ENCODE measurements around the gene HPCAL1. TPM values are rescaled to one million over a fixed set of nuclear protein-coding genes. Genes with fewer than 3 reads are reported as not detected.
A peak's percentile ranks its signal among the peaks of the same experiment; 100 is the strongest.

The HPCAL1 gene
- total and polyA plus RNA-seq, 8 donors = 58.1 to 108 (median 72.1) TPM

DNA sequence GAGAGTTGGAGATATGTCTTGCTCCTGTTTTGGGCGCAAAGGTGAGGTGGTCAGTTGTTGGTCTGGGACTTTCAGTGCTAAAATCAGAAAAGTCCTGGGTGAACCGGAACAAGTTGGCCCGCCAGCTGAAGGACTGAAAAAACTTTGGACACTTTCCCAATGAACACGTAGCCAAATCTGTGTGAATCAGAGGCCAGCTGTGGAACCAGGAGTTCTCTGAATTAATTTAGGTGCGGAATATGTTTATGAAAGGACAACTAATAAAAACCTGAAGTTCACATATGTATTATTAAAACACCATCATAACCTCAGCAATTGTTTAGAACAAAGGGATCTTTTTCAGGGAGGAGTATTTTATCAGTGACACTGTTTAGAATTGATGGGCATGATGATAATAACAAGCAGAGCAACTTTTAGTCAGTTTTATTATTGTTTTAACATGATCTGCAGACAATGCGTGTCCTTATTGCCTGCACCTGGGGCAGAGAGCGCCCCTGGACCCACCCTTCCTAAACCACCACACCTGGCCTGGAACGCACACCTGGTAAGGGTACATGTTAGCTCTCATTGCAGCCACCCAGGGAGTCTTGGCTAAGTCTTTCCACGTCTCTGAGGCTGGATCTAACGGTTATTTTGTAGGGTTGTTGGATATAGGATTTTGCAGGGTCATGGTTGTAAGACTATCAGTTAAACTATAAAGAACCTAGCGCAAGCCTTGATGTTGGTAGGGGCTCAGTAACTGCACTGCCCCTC, 155.3 kb downstream of the HPCAL1 start:
- H3K4me1 ChIP-seq = no peaks in the 10 kb centered on the region
- H3K36me3 ChIP-seq = no peaks in the 10 kb centered on the region
- no peak overlapping the region for H3K27ac ChIP-seq
- DNase-seq (peak in 1 of 4 donors; percentile 18), ATAC-seq (no peak)
- TF ChIP-seq CTCF (IDR thresholded peaks at IDR 0.05) = no peak
- intact Hi-C loops (cut with DNase I) = no loop called here
- H3K9me3 ChIP-seq = no peaks in the 10 kb centered on the region
- no peaks in the 10 kb centered on the region for H3K27me3 ChIP-seq
- H3K4me3 ChIP-seq = no peak overlapping the region

DNA sequence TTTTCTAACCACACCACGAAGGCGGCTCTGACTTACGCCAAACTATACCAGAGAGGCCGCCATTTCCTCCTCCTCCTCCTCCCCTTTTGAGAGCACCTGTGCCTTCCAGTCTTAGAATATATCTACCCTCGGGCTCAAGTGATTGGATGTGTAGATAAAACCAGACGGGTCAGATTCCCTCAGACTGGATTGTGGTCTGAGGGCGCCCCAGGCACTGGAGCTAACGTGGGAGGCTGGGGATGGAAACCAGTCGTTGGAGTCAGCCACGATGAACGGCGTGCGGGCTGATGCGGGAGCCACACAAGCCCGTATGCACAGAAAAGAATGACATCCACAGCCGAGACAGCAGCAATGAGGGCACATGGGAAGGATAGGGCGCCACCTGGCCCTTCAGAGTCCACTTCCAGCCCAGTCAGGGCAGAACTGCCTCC, 157.7 kb downstream of the HPCAL1 start:
- Histone ChIP-seq H3K4me3 (no peak overlapping the region), H3K9me3 (no peaks in the 10 kb centered on the region), H3K36me3 (no peaks in the 10 kb centered on the region), H3K27me3 (no peaks in the 10 kb centered on the region), H3K4me1 (no peaks in the 10 kb centered on the region), H3K27ac (no peak overlapping the region)
- no peak for TF ChIP-seq CTCF (IDR thresholded peaks at IDR 0.05)
- DNase-seq = peak in 1 of 4 donors; percentile 47
- intact Hi-C loops (cut with DNase I) = no loop called here
- no peak for ATAC-seq

DNA sequence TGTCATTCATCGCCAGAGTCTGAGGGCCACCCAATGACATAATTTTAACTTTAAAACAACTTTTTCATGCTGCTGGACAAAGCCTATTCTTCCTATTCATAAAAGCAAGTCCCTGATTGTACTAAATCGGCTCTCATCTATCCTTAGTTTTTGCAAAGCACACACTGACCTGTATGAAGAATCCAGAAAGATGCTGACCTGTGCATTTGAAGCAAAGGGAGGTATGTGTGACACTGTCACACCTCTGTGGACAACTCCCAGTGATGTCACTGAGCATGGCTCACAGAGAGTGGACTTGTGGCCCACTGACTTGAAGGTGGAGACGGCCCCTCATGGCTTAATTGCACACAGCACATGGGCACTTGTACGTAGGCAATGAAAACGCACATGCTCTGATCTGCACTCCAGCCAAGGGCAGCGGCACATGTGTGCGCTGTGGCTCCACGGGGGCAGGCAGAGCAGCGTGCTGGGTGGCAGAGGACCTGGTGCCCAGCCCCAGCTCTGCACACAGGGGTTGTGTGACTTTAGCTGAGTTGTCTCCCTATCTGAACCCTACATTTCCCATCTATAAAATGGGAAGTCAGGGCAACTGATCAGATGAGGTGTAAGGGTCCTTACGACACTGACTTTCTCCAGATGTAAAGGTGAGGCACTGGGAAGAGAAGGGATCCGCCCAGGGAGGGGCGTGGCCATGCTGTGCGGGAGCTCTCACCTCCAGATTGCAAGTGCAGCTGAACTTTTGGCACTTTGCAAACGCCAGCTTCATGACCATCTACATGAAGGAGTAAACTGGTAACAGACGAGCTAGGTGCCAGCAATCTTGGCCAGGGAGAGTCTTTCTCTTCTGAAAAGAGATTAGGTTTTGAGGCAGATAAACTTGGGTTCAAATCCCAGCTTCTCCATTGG, 159.7 kb downstream of the HPCAL1 start:
- H3K4me1 ChIP-seq = no peaks in the 10 kb centered on the region
- intact Hi-C loops (cut with DNase I) = no loop called here
- no peak overlapping the region for H3K27ac ChIP-seq
- H3K9me3 ChIP-seq = no peaks in the 10 kb centered on the region
- H3K36me3 ChIP-seq = no peaks in the 10 kb centered on the region
- no peak for DNase-seq
- H3K27me3 ChIP-seq = no peaks in the 10 kb centered on the region
- H3K4me3 ChIP-seq = no peak overlapping the region
- no peak for ATAC-seq
- TF ChIP-seq CTCF (IDR thresholded peaks at IDR 0.05) = no peak

GRCh38 chr2:10465910-10466309, 163.2 kb downstream of the HPCAL1 start:
- intact Hi-C loops (cut with DNase I) = no loop called here
- ATAC-seq = no peak
- H3K4me1 ChIP-seq = no peaks in the 10 kb centered on the region

More at GRCh38 chr2:10465910-10466309, 163.2 kb downstream of the HPCAL1 start:
- H3K36me3 ChIP-seq = no peaks in the 10 kb centered on the region
- no peak overlapping the region for H3K27ac ChIP-seq
- no peak overlapping the region for H3K4me3 ChIP-seq
- no peaks in the 10 kb centered on the region for H3K9me3 ChIP-seq
- DNase-seq = no peak
- no peak for TF ChIP-seq CTCF (IDR thresholded peaks at IDR 0.05)
- no peaks in the 10 kb centered on the region for H3K27me3 ChIP-seq

Measured in left lung (tissue), 10 donors.